Raji (cell line): ENCODE results near the gene DDX56.

Source experiments
- POLR2A ChIP-seq: IDR thresholded peaks from 2 replicates; pipeline ENCODE4 v1.6.1; 2011; ENCODE audit warnings: low read depth, low read length, control low read depth; ENCODE audit not compliant: insufficient read depth

Gene DDX56

GRCh38 chr7:44548893-44549292 lies 24.8 kb downstream of the DDX56 start:
- TF ChIP-seq POLR2A: no peak

- TF ChIP-seq POLR2A: no peak
Observed at GRCh38 chr7:44547536-44548231, 26.0 kb downstream of the DDX56 start.

- no peak for TF ChIP-seq POLR2A
Observed at GRCh38 chr7:44541876-44542610, 31.7 kb downstream of the DDX56 start.

GRCh38 chr7:44541028-44541869 lies 32.5 kb downstream of the DDX56 start, which contains the start of gene NPC1L1:
TSS of gene NPC1L1 (minus strand) at chr7:44541330. CDS start at chr7:44541259, 71 bp downstream.
- TF ChIP-seq POLR2A: no peak

GRCh38 chr7:44540592-44541027 lies 33.1 kb downstream of the DDX56 start:
- no peak for TF ChIP-seq POLR2A

GRCh38 chr7:44539669-44540506 lies 33.8 kb downstream of the DDX56 start:
- no peak for TF ChIP-seq POLR2A

- TF ChIP-seq POLR2A: no peak
Observed at GRCh38 chr7:44538798-44539668, 34.7 kb downstream of the DDX56 start.

- TF ChIP-seq POLR2A: no peak
Observed at GRCh38 chr7:44538093-44538797, 35.5 kb downstream of the DDX56 start.

- TF ChIP-seq POLR2A: no peak
Observed at GRCh38 chr7:44537442-44537841, 36.3 kb downstream of the DDX56 start.

GRCh38 chr7:44536090-44536489 lies 37.6 kb downstream of the DDX56 start:
- TF ChIP-seq POLR2A: no peak

- TF ChIP-seq POLR2A: no peak
Observed at GRCh38 chr7:44535348-44536064, 38.2 kb downstream of the DDX56 start.

GRCh38 chr7:44534501-44534900 lies 39.2 kb downstream of the DDX56 start:
- TF ChIP-seq POLR2A: no peak
